PC-9 (cell line): ENCODE measurements around the gene C17orf67. TPM values are rescaled to one million over a fixed set of nuclear protein-coding genes. Genes with fewer than 3 reads are reported as not detected.

Source experiments
- BruUV-seq: library from RNA; stranded (reverse); fragments of 400-500 nt; replicated peaks from 2 replicates; lab custom pipeline; 2021; lab: Mats Ljungman, UMichigan
- CTCF ChIA-PET: fragments of 300-600 bp; sonication (Branson Sonifier 250); formaldehyde crosslinking; loops from one replicate; lab custom pipeline; 2022; ENCODE audit warnings: antibody characterized with exemption; lab: Charles Lee
- POLR2A ChIA-PET: fragments of 300-600 bp; sonication (Branson Sonifier 250); formaldehyde crosslinking; loops from one replicate; lab custom pipeline; 2022; ENCODE audit warnings: antibody characterized with exemption; ENCODE audit not compliant: unreplicated experiment; lab: Charles Lee
- DNase-seq, 2 experiments: peaks; one replicate each; pipeline versions ENCODE4 v3.0.0 to v3.0.0-alpha.2; 2015 to 2022; ENCODE audit warnings: mixed read lengths in 1 of 2
- H2AFZ ChIP-seq: fragments of 200-600 bp; sonication (generic); 2 replicates; pipeline ENCODE4 v1.8.1; 2017; ENCODE audit warnings: antibody characterized with exemption
- H3F3A ChIP-seq: fragments of 200-600 bp; sonication (generic); 2 replicates; pipeline ENCODE4 v1.8.1; 2017; ENCODE audit warnings: antibody characterized with exemption, mild to moderate bottlenecking, low read depth; ENCODE audit not compliant: insufficient read depth
- H3K27ac ChIP-seq: fragments of 200-600 bp; sonication (generic); 2 replicates; pipeline ENCODE4 v1.6.1; 2016; ENCODE audit warnings: mixed run types
- H3K27me3 ChIP-seq: fragments of 200-600 bp; sonication (generic); 2 replicates; pipeline ENCODE4 v1.6.1; 2016; ENCODE audit warnings: low read depth, mixed run types; ENCODE audit not compliant: insufficient read depth
- H3K36me3 ChIP-seq: fragments of 200-600 bp; sonication (generic); 2 replicates; pipeline ENCODE4 v1.6.1; 2016; ENCODE audit warnings: low read depth, mixed run types
- H3K4me1 ChIP-seq: fragments of 200-600 bp; sonication (generic); replicated peaks from 2 replicates; pipeline ENCODE4 v1.6.1; 2016; ENCODE audit warnings: mixed run types; ENCODE audit not compliant: insufficient read depth
- H3K4me2 ChIP-seq: fragments of 200-600 bp; sonication (generic); 2 replicates; pipeline ENCODE4 v1.6.1; 2017; ENCODE audit warnings: mixed run types
- H3K4me3 ChIP-seq: fragments of 200-600 bp; sonication (generic); 2 replicates; pipeline ENCODE4 v1.6.1; 2016; ENCODE audit warnings: mixed run types
- H3K79me2 ChIP-seq: fragments of 200-600 bp; sonication (generic); 2 replicates; pipeline ENCODE4 v1.6.1; 2017; ENCODE audit warnings: low read depth, mixed run types
- H3K9me2 ChIP-seq: fragments of 200-600 bp; sonication (generic); 2 replicates; pipeline ENCODE4 v1.8.1; 2017; ENCODE audit warnings: mild to moderate bottlenecking; ENCODE audit not compliant: insufficient read depth
- H3K9me3 ChIP-seq: fragments of 200-600 bp; sonication (generic); 2 replicates; pipeline ENCODE4 v1.8.1; 2016; ENCODE audit warnings: low read depth; ENCODE audit not compliant: insufficient read depth
- H4K20me1 ChIP-seq: fragments of 200-600 bp; sonication (generic); 2 replicates; pipeline ENCODE4 v1.8.1; 2017; ENCODE audit not compliant: insufficient read depth
- EZH2 ChIP-seq: fragments of 200-600 bp; sonication (generic); IDR thresholded peaks from 2 replicates; pipeline ENCODE4 v1.8.0; 2017; ENCODE audit warnings: antibody characterized with exemption, low read depth
- intact Hi-C: fragments of 100-400 bp; cut with micrococcal nuclease; formaldehyde crosslinking; loops from one replicate; pipeline ENCODE4 v1.10.0; 2022; ENCODE audit not compliant: unreplicated experiment
- total RNA-seq: library from RNA; stranded (reverse); gene quantifications from 2 replicates; pipeline ENCODE4 v1.2.3, GENCODE V29; 2021
- TF ChIP-seq, protein P1 (sequence below): fragments of 200-600 bp; sonication (generic); conservative IDR thresholded peaks from 2 replicates; pipeline ENCODE4 v1.6.1; 2017; ENCODE audit warnings: mixed run types, antibody characterized with exemption, mild to moderate bottlenecking, moderate library complexity

Gene C17orf67
- total RNA-seq, 1 experiment from 2014 or later, result 4.3 TPM

GRCh38 chr17:56880133-56880532 is 46.4 kb upstream of the C17orf67 start:
- H3K9me3 ChIP-seq, result no peaks in the 10 kb centered on the region
- ChIA-PET POLR2A (no interaction called here), CTCF (no interaction called here)
- H4K20me1 ChIP-seq, result no peaks in the 10 kb centered on the region
- H3K4me1 ChIP-seq, result no peaks in the 10 kb centered on the region
- intact Hi-C loops, result no loop called here
- TF ChIP-seq, protein P1, sequence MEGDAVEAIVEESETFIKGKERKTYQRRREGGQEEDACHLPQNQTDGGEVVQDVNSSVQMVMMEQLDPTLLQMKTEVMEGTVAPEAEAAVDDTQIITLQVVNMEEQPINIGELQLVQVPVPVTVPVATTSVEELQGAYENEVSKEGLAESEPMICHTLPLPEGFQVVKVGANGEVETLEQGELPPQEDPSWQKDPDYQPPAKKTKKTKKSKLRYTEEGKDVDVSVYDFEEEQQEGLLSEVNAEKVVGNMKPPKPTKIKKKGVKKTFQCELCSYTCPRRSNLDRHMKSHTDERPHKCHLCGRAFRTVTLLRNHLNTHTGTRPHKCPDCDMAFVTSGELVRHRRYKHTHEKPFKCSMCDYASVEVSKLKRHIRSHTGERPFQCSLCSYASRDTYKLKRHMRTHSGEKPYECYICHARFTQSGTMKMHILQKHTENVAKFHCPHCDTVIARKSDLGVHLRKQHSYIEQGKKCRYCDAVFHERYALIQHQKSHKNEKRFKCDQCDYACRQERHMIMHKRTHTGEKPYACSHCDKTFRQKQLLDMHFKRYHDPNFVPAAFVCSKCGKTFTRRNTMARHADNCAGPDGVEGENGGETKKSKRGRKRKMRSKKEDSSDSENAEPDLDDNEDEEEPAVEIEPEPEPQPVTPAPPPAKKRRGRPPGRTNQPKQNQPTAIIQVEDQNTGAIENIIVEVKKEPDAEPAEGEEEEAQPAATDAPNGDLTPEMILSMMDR, result no peak
- TF ChIP-seq EZH2, result no peak
- no peaks in the 10 kb centered on the region for H3K79me2 ChIP-seq
- H3K9me2 ChIP-seq, result no peaks in the 10 kb centered on the region
- H3K36me3 ChIP-seq, result no peaks in the 10 kb centered on the region
- DNase-seq, result no peak
- no peak overlapping the region for H2AFZ ChIP-seq
- H3K27me3 ChIP-seq, result no peaks in the 10 kb centered on the region
- no peak overlapping the region for H3K4me3 ChIP-seq
- peaks cover 9% of the 10 kb centered on the region; the same call in 1 of the 2 replicates for H3F3A ChIP-seq
- no peak overlapping the region for H3K4me2 ChIP-seq
- BruUV-seq, result no TSS peak
- H3K27ac ChIP-seq, result no peak overlapping the region

DNA sequence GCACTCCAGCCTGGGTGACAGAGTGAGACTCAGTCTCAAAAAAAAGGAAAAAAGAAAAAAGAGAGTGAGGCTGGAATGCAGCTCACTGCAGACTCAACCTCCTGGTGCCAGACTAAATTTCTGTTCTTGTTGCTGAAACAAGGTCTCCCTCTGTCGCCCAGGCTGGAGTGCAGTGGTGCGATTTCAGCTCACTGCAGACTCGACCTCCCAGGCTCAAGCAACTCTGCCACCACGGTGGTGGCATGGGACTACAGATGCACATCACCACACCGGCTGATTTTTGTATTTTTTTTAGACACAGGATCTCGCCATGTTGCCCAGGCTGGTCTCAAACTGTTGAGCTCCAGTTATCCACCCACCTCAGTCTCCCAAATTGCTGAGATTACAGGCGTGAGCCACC is 45.6 kb upstream of the C17orf67 start:
- DNase-seq, result no peak
- no TSS peak for BruUV-seq
- intact Hi-C loops, result no loop called here

DNA sequence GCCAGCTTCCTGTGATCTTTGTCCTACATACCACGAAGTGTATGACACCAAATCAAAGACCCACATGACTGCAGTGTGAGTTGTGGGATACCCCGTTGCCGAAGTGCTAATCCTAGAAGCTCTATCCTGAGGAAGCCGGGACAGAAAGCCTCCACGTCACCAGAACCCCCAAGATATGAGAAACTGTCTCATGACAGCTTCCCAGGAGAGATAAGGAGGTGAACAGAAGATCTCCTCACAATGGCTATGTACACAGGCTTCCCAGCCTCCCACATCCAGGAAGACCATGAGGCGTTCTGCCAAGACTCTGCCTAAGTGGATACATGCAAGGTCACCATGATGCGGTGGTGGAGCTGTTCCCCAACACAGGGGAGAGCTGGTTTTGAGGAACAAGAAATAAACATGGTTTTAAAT is 43.1 kb upstream of the C17orf67 start:
- H3K36me3 ChIP-seq, result no peaks in the 10 kb centered on the region
- H3K27me3 ChIP-seq, result no peaks in the 10 kb centered on the region
- ChIA-PET CTCF (no interaction called here), POLR2A (no interaction called here)
- peaks cover under 1% of the 10 kb centered on the region; the same call in 1 of the 2 replicates for H3F3A ChIP-seq
- no peaks in the 10 kb centered on the region for H4K20me1 ChIP-seq
- no peaks in the 10 kb centered on the region for H3K79me2 ChIP-seq
- no peak overlapping the region for H3K4me2 ChIP-seq
- TF ChIP-seq EZH2, result no peak
- TF ChIP-seq, protein P1, result no peak
- no TSS peak for BruUV-seq
- H3K9me2 ChIP-seq, result no peaks in the 10 kb centered on the region
- H2AFZ ChIP-seq, result no peak overlapping the region
- no peak overlapping the region for H3K4me3 ChIP-seq
- H3K9me3 ChIP-seq, result no peaks in the 10 kb centered on the region
- no peak for DNase-seq
- intact Hi-C loops, result no loop called here
- H3K4me1 ChIP-seq, result no peaks in the 10 kb centered on the region
- no peak overlapping the region for H3K27ac ChIP-seq

More for the DNA sequence above, 45.6 kb upstream of the C17orf67 start:
- Histone ChIP-seq H3K79me2 (no peaks in the 10 kb centered on the region), H3K27ac (no peak overlapping the region), H3K4me1 (no peaks in the 10 kb centered on the region), H3K36me3 (no peaks in the 10 kb centered on the region), H4K20me1 (no peaks in the 10 kb centered on the region), H2AFZ (no peak overlapping the region), H3K9me2 (no peaks in the 10 kb centered on the region), H3F3A (peaks cover 4% of the 10 kb centered on the region; the same call in 1 of the 2 replicates), H3K4me3 (no peak overlapping the region), H3K9me3 (no peaks in the 10 kb centered on the region), H3K4me2 (no peak overlapping the region), H3K27me3 (no peaks in the 10 kb centered on the region)
- ChIA-PET CTCF (no interaction called here), POLR2A (interaction anchor here (0.6 kb wide), 1 partner anchor 22 kb away, joined by 4 read pairs; no protein-coding TSS in a partner anchor)
- TF ChIP-seq, protein P1, result no peak
- no peak for TF ChIP-seq EZH2
